GM19240 (cell line): ENCODE results near the gene CDC73.
"Not testable (repeated sequence)": the region's sequence is repeated elsewhere in the genome, so short reads cannot be mapped to it uniquely, and the experiment has no call there.

Experiments
- DNase-seq: peaks from one replicate; pipeline ENCODE4 v3.0.0; 2011; ENCODE audit warnings: low spot score; ENCODE audit not compliant: insufficient read length

CDC73 gene

DNA sequence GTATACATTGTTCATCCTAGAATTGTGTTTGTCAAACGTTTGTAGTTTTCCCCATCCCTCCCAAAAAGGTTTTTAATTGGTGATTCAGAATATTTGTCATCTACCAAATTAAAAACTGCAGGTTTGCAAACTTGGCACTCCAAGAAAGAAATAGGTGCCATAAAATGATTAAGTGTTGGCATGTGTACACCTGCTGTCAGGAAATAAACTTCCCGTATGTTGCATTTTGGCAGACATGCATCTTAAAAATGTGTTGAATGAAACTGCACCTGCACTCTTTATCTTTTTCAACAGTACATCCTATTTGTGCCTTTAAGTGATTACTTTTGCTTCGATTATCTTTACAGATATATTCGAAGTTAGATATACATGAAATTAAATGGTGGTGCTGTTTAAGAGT lies 57.3 kb downstream of the CDC73 start:
- DNase-seq: no peak

DNA sequence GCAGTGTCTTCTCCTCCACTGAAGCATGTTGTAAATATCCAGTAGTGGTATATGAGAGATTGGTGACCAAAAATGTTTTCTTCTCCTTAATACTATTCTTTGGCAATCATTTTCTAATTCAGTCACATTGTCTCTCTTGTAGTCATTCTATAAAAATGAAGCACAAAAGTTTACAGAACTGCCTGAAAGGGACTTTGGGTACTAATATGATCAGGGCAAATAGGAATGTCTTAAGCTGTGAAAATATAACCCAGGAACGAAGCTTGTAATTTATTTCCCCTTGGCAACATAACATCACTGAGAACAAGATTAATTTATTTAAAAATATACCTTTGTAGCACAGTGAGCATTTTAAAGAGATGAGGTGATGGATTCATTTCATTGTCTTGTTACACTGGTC lies 59.7 kb downstream of the CDC73 start:
- DNase-seq: no peak

DNA sequence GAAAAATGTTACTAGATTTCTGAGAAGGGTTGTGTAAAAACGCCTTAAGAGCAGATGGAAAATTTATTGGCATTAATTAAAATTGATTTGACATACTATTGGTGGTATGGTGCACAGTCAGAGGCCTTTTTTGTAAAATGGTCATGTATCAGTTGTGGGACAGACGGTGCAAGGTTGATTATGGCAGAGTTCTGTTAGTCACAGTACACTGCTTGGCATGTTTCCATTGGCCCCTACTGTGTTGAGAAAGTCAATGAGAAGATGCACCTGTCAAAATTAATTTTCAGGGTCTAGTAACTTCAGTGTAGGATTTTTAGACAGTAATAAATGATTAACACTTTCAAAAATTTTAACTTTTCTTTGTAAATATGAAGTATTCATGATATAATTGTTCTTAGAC lies 60.2 kb downstream of the CDC73 start:
- DNase-seq: no peak

DNA sequence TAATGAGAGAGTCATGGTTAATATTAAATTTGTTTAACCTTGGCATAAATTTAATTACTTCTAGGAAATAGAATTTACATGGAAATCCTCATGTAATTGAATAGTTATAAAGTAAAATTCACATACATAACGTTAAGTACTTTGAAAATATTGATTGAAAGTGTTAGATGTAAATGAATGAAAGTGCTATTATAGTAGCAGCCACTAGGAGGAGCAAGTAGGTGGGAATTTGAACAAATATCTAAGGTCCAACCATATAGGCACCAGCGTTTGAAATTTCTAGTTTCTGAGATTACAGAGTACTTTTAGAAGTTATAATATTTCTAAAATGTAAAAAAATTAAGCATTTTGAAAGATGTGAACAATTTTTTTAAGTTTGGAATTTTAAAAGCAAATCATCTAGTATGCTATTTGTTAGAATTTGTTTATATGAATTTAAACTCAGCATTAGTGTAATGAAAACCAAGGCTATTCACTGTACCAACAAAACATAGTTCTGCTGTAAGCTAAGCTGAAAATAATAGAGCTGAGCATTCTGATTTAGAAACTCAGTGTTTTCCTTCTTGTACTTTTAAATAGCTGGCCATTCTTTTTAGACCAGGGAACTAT lies 61.3 kb downstream of the CDC73 start:
- DNase-seq: no peak

DNA sequence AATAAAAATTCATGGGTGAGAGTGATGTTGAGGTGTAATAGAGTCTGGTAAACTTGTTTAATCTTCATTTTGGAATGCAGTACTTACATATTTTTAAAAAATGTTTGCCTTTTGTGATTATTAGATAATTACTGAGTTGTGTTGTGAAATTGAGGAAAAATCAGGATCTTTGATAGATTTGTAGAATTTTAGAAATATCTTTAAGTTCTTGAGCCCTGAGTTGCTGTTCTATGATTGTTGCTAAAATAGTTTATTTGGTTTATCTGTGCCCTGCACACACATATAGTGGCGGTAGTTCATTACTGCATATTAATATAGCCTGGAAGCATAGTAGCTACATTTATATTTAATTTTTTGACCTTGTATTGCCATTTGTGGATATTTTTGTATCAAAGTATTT lies 62.9 kb downstream of the CDC73 start:
- DNase-seq: no peak

DNA sequence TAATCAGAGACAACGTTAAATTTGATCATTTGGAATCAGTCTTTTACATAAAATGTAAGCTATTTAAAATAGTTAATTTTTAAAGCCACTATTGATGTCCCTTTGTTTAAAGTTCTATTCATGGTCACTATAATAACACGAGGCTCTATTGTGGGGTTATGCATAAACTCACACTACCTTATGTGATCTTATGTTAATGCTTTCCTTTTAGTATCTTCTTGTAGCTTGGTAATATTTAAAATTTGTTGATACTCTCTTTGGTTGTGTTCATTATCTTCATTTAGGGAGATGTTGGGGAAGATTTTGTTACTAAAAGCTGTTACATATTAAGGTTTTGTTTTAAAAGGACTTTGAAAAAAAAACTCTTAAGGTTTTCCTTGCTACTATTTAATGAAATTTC lies 63.4 kb downstream of the CDC73 start:
- no peak for DNase-seq

DNA sequence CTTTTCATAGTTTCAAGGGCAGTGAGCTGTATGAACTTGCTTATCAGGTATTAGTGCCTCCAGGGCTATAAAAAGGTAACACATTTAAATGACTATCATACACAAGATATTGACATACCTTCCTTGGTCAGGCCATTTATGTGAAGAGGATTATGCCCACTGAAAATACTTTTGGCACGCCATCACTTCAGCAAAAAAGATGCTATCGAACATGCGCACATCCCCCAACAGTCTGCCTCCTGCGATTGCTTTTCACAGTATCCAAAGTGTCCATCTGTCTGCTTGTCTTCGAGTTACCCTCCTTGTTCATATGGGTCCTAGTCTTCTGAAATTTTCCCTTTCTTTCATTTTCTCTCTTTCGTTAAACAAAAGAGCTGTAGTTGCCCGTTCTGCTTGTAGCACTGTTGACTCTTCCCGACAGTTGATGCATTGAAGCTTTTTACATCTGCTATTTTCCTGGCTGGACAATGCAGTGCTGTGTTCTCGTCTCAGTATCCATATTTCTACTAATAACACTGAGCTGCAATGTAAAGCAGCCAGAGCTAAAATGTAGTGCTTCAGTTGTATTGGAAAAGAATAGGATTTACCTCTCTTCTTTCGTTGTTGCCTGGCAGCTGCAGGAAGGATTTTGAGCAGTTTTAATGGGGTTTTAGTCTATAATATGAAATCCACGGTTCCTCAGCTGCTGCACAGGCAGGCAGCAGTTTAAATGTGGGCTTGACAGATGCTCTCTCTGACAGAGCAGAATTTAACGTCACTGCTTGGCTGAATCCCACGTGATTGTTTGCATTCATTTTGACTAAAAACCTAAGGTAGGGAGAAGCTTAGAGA lies 64.3 kb downstream of the CDC73 start, which contains the start of gene B3GALT2:
Gene B3GALT2 (minus strand): TSS at position 713 of the 831 bp plus-strand sequence. CDS start 5,051 bp downstream, outside the sequence.
- DNase-seq: no peak

DNA sequence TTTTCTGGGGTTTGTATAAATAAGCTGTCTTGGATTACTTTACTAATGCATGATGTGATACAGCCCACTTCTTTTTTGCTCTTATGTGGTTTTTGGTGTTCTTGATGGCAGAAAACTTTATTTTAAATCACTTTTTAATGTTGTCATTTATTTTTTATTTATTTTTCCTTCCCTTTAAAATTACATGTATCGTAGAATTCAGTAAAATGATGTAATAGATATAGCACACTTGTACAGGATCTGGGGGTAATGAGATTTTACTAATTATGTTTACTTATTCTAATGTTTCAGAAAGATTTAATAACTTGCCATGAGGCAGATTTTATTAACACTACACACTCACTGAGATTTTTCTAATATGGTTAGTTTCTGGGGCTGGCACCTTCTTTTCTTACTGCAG lies 65.3 kb downstream of the CDC73 start:
- DNase-seq: no peak

DNA sequence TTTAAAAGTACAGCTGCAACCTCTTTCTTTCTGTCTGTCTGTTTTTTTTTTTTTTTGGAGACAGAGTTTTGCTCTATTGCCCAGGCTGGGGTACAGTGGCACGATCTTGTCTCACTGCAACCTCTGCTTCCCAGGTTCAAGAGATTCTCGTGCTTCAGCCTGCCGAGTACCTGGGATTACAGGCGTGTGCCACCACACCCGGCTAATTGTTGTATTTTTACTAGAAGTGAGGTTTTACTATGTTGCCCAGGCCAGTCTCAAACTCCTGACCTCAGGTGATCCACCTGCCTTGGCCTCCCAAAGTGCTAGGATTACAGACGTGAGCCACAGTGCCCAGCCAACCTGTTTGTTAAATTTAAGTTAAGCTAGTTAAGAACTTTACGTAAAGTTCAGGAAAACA lies 67.1 kb downstream of the CDC73 start:
- not testable (repeated sequence) for DNase-seq

DNA sequence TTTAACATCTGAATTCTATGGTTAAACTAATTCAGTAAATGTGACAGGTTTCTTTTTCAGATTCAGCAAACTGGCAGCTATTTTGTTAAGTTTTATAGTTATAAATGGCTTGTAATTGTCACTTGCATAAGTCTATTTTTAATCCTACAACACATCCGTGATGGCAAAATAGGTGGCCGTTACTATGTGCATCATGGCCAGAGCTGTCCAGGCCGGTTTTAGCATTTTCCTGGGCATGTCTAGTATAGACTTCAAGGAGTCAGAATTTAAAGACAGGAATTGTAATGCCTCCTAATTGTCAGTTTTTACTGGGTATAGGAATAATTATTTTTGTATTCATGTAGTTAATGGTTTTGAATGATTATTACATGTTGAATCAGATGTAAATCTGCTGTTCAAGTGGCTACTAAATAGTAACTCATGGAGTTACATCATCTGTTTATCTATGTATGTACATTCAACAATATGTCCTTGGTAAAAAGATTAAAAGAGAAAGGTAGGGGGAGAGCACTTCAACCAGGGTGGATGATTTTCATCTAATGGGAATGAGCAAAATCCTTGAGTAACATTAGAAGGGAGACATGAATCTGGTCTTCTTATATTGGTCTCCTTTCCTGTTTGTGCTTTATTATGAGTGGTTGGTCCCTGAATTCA lies 67.7 kb downstream of the CDC73 start:
- DNase-seq: no peak

DNA sequence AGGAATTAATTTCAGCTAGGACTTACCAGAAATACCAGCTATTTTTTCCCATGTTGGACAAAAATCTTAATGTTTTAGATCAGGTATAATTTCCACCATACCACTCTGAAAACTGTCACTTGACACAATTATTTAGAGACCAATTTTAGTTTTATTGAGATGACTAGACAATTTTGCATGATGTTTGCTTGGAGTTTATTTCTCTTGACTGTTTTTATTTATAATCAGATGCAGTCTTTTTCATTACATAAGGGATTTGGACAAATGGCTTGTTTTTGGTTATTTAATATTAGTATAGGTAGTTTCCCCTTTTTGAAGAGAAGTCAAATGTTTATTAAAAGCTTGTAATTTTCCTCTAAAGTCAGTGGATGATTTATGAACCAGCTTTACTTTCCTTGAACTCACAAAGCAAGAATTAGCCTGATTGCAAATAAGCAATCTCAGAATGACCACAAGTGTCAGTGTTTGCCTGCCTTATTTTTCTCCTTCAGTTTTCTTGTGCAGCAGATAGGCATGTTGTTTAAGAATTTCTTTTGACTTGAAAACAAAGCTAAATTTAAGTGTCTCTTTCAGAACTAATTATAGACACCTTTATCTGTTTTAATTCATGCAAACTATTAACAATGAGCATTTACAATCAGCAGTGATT lies 68.4 kb downstream of the CDC73 start:
- no peak for DNase-seq

DNA sequence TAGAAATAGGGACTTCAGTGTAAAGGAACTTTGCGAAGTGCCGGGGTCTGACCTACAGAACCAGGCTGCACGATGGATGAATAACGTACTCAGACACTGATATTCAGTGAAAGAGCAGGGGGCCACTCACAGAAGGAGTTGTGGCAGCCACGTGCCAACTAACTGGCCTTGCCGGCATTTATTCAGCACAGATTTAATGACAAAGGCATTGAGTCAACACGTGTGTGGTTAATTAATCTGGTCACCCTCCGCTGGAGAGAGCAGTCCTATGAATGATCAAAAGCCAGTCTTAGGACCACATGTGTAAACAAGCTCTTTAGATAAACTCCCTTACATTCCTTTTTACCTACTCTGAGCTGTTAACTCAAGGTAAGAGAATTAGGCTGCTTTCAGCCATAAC lies 70.8 kb downstream of the CDC73 start:
- DNase-seq: no peak

DNA sequence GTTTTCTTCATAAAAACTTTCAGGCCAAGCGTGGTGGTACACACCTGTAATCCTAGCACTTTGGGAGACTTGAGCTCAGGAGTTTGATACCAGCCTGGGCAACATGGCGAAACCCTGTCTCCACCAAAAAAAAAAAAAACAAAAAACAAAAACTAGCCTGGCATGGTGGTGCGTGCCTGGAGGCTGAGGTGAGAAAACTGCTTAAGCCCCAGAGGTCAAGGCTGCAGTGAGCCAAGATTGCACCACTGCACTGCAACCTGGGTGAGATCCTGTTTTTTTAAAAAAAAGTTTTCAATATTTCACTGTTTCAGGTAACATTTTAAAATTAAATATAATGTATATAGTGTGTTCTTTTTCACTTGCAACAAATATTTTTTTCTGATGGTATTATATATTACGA lies 78.1 kb downstream of the CDC73 start:
- DNase-seq: no peak

DNA sequence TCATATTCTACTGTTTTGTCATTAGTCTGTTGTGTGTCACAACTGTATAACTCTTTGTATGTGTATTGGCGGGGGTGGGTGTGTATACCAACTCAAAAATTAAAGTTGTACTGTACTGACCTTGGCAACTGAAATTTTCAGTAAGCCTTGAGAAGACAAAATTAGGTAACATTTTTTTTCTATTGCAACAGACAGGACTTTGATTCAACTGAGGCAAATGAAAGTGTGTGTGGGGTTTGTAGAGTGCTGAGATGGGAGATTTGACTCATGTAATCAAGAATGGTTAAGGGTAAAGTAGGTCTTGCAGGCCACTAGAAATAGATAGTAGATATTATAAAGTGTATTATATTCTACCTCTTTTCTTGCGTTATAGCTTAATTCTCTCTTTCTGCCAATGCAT lies 79.2 kb downstream of the CDC73 start:
- DNase-seq: no peak

DNA sequence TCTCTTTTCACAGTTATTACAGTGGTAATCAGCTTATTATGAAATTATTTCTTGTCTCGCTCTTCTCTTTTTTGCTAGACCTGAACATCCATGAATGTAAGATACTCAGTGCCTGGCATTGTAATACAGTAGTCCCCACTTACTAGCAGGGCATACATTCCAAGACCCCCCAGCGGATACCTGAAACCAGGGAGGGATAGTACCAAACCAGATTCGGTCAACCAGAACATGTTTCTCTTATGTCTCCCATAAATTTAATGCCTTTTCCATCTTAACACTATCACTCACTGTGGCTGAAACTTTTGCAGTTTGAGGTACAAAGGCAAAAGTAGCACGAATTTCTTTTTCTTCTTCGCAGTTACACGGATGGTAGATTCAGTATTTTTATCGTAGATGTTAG lies 89.2 kb downstream of the CDC73 start:
- DNase-seq: no peak

DNA sequence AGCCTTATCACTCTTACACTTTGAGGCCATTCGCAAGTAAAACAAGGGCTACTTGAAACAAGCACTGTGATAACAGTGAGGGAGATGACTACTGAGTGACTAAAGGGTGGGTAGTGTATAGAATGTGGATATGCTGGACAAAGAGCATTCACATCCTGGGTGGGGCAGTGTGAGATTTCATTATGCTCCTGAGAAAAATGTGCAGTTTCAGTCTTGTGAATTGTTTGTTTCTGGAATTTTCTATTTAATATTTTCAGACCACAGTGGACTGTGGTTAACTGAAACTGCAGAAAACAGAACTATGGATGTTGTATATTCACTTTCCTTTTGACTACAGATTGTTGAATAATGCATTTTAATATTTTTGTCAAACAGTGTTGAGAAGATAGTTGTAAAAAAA lies 89.7 kb downstream of the CDC73 start:
- no peak for DNase-seq

DNA sequence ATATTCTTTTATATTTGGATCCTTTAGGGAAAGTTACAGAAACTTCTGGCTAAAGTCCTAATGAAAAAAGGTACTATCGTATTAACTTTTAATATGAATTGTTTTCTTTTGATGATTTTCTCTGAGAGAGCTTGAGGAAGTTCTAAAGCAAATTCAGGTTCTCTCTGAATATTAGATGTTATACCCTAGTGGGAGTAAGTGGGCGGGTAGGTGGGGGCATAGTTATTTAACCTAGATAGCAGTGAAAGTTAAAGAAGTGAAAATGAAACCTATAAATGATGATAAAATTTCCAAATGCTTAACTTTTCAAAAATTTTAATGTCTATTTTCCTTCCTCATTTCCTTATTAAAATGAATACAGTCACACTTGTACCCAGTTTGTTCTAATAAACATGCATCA lies 90.8 kb downstream of the CDC73 start:
- DNase-seq: no peak

DNA sequence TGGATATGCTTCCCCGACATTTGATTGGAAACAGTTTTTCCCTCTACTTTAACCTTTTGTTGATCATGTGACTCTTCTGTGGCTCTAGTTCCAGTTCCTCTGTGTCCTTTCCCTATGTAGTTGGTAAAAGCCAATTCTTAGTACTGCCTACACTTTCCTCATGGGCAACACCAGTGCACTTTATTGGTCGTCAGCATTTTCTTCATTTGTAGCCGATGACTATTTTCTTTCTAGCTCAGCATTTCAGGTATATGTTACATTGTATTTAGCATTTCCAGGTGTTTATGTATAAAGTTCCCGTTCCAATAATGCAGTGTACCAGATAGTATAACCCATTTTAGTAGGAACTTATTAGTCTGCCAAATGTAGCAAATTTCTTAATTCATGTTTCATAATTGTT lies 92.2 kb downstream of the CDC73 start:
- DNase-seq: no peak

DNA sequence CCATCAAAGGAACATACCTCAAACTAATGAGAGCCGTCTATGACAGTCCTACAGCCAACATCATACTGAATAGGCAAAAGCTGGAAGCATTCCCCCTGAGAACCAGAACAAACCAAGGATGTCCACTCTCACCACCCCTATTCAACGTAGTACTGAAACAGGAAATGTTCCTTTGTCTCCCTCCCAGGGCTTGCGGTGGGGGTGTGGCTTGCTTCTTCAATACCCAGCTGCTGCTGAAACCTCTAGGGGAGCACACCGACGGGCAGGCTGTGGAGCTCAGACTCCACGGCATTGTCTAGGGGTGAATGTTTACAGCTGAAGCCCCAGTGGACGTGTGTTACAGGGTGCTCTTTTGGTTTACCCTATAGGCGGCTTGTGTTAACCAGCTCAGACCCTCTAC lies 95.1 kb downstream of the CDC73 start:
- no peak for DNase-seq

DNA sequence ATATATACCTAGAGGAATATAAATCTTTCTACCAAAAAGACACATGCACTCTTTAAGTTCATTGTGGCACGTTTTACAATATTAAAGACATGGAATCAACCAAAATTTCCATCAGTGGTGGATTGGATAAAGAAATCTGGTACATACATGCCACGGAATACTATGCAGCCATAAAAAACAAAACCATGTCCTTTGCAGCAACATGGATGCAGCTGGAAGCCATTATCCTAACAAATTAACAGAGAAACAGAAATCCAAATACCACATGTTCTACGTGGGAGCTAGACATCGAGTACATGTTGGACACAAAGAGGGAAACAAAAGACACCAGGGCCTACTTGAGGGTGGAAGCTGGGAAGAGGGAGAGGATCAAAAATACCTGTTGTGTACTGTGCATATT lies 97.6 kb downstream of the CDC73 start:
- no peak for DNase-seq

DNA sequence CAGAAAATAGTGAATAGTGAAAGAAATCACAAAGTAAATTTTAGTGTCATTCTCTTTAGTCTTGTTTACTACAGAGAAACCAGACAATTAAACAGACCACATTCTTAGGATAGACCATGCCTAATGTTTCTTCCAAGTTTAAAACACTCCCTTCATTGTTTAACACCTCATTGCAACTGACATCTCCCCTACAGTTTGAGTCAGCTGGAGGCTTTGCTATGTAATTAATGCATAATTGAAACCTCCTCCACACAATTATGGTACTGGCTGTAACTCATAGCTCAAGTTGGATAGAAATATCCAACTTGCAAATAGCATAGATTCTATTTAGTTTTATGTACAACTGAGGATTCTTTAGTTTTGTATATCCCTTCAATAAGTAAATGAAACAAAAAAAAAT lies 99.8 kb downstream of the CDC73 start:
- DNase-seq: no peak

DNA sequence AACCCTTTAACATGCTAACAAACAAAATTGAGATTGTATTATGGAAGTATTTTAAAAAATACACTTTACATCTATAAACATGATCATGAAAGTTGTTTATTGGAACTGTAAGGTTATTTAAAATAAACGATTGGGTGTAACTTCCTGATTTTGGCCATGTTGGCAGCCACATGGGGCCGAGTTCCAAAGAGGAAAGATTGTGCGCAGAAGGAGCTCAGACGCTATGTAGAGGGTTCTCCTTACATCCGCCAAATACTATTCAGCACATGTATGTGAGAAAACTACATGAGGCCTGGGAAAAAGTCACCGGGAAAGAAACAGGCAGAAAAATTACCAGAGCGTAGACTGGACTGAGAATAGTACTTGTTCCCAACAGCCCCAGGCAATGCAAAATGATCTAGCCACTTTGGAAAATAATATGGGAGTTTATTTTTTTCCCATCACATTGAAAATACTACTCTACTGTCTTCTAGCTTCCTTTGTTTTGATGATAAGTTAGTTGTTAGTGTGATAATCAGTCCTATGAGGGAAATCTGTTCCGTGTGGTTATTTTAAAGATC lies 100.3 kb downstream of the CDC73 start:
- no peak for DNase-seq
